Gastrocnemius medialis (tissue), 4 donors: ENCODE results near the gene SH3RF1. TPM values are rescaled to one million over a fixed set of nuclear protein-coding genes. Genes with fewer than 3 reads are reported as not detected.
"Not testable (repeated sequence)": the region's sequence is repeated elsewhere in the genome, so short reads cannot be mapped to it uniquely, and the experiment has no call there.

ENCODE experiments used
- ATAC-seq, 2 donors: fragments of 150-250 bp; one replicate each; pipeline ENCODE4 v1.9.1; 2016
- DNase-seq, 2 donors: peaks; one replicate each; pipeline ENCODE4 v3.0.0-alpha.2; 2019
- H3K27ac ChIP-seq, 4 donors: fragments of 200-600 bp; sonication (generic); 1 replicate in 1 of 4; 2 replicates in 3 of 4; pipeline ENCODE4 v1.5.1; 2016 to 2018; ENCODE audit warnings: mild to moderate bottlenecking in 2 of 4, moderate library complexity in 1 of 4
- H3K27me3 ChIP-seq, 3 donors: fragments of 200-600 bp; sonication (generic) in 2 of 3; 1 replicate in 1 of 3; 2 replicates in 2 of 3; pipeline versions ENCODE4 v1.5.1 to v1.6.0; 2016 to 2019; ENCODE audit warnings: mild to moderate bottlenecking in 1 of 3, moderate library complexity in 1 of 3
- H3K36me3 ChIP-seq, 2 donors: fragments of 200-600 bp; sonication (generic) in 1 of 2; one replicate each; pipeline ENCODE4 v1.5.1; 2017 to 2018
- H3K4me1 ChIP-seq, 2 donors: fragments of 200-600 bp; sonication (generic) in 1 of 2; one replicate each; pipeline ENCODE4 v1.5.1; 2016 to 2017; ENCODE audit warnings: mild to moderate bottlenecking in 2 of 2
- H3K4me3 ChIP-seq, 4 donors: fragments of 200-600 bp; sonication (generic) in 3 of 4; 1 replicate in 1 of 4; 2 replicates in 3 of 4; pipeline ENCODE4 v1.5.1; 2016 to 2019; ENCODE audit warnings: mild to moderate bottlenecking in 2 of 4
- H3K9me3 ChIP-seq, 3 donors: fragments of 200-600 bp; sonication (generic) in 2 of 3; 1 replicate in 1 of 3; 2 replicates in 2 of 3; pipeline ENCODE4 v1.5.1; 2016 to 2019
- CTCF ChIP-seq, 5 experiments: fragments of 450-650 bp in 3 of 5; fragments of 200-600 bp in 2 of 5; sonication (generic) in 2 of 5; IDR thresholded peaks in 4 of 5; conservative IDR thresholded peaks in 1 of 5; 1 replicate in 4 of 5; 2 replicates in 1 of 5; pipeline ENCODE4 v1.5.1; 2016 to 2019; ENCODE audit warnings: antibody characterized with exemption in 5 of 5, mild to moderate bottlenecking in 3 of 5, moderate library complexity in 3 of 5
- POLR2A ChIP-seq, 2 donors: fragments of 450-650 bp; IDR thresholded peaks; one replicate each; pipeline ENCODE4 v1.6.1; 2017; ENCODE audit warnings: antibody characterized with exemption in 2 of 2, mild to moderate bottlenecking in 2 of 2, moderate library complexity in 2 of 2
- in situ Hi-C, 4 donors: fragments of 200-750 bp; cut with MboI; loops; one replicate each; pipeline versions ENCODE4 v1.15.0 to v1.8.0; 2017; ENCODE audit warnings: low sequenced_read_pairs in 4 of 4
- intact Hi-C: fragments of 100-400 bp; cut with DNase I; formaldehyde crosslinking; loops from one replicate; pipeline ENCODE4 v1.15.1; 2023; ENCODE audit warnings: low total_unique reads
- total RNA-seq, 4 donors: library from RNA; depleted of rRNA; stranded (reverse); fragments of >200 nt; gene quantifications; one replicate each; pipeline versions ENCODE4 v1.1.0 to v1.2.3, GENCODE V29; 2016

SH3RF1 gene
- total RNA-seq, 4 donors from 2014 or later, result 12.6 to 27.0 (median 13.4) TPM

GRCh38 chr4:169278624-169279023 is 7.9 kb upstream of the SH3RF1 start:
- in situ Hi-C loops, result no loop called here
- DNase-seq, result no peak
- H3K4me3 ChIP-seq, result no peak overlapping the region
- no peak overlapping the region for H3K27ac ChIP-seq
- H3K27me3 ChIP-seq, result no peaks in the 10 kb centered on the region
- TF ChIP-seq POLR2A (IDR thresholded peaks at IDR 0.05) (no peak), CTCF (IDR thresholded peaks at IDR 0.05 in 4 of 5, conservative IDR thresholded peaks at IDR 0.05 in 1 of 5) (no peak)
- H3K4me1 ChIP-seq, result no peaks in the 10 kb centered on the region
- H3K36me3 ChIP-seq, result no peaks in the 10 kb centered on the region
- no peak for ATAC-seq
- intact Hi-C loops, result no loop called here
- no peaks in the 10 kb centered on the region for H3K9me3 ChIP-seq

DNA sequence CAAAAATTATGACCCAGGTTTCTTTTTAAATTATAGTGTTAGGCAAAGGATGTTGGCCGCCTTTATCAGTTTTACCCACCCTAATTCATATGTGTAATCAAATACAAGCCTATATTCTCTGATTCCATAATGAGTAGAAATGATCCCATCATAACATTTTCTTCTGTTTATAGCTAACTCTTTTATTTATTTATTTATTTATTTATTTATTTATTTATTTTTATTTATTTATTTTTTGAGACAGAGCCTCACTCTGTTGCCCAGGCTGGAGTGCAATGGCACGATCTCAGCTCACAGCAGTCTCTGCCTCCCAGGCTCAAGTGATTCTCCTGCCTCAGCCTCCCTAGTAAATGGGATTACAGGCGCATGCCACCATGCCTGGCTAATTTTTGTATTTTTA is 7.1 kb upstream of the SH3RF1 start:
- H3K27me3 ChIP-seq, intact Hi-C loops, H3K27ac ChIP-seq, in situ Hi-C loops, H3K36me3 ChIP-seq, H3K4me1 ChIP-seq, H3K4me3 ChIP-seq, DNase-seq, H3K9me3 ChIP-seq, ATAC-seq: not testable (repeated sequence)

DNA sequence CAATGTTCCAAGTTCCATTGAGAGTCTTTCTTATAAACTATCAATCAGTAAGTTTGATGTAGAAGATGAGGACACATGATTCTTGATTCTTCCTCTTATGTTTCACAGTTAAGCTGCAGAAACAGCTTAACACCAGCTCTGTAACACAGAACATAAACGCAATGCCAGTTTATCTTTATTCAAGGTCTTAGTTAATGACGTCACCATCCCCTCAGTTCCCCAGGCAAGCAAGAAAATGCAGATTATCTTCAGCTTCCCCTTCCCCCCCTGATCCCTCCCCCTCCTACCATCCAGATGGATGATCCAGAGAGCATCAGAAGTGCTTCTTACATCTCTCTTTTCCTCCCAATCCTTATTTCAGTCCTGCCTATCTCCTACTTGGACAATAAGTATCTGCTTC is 4.4 kb upstream of the SH3RF1 start:
- in situ Hi-C loops, result no loop called here
- no peak for TF ChIP-seq POLR2A (IDR thresholded peaks at IDR 0.05)
- no peak for TF ChIP-seq CTCF (IDR thresholded peaks at IDR 0.05 in 4 of 5, conservative IDR thresholded peaks at IDR 0.05 in 1 of 5)
- no peaks in the 10 kb centered on the region for H3K9me3 ChIP-seq
- H3K4me3 ChIP-seq, result no peak overlapping the region
- H3K36me3 ChIP-seq, result no peaks in the 10 kb centered on the region
- no peak overlapping the region for H3K27ac ChIP-seq
- H3K27me3 ChIP-seq, result no peaks in the 10 kb centered on the region
- no peaks in the 10 kb centered on the region for H3K4me1 ChIP-seq
- intact Hi-C loops, result no loop called here
- no peak for DNase-seq
- no peak for ATAC-seq

GRCh38 chr4:169274033-169274432 is 3.3 kb upstream of the SH3RF1 start:
- DNase-seq (no peak), ATAC-seq (no peak)
- Histone ChIP-seq H3K27ac (no peak overlapping the region), H3K9me3 (no peaks in the 10 kb centered on the region), H3K36me3 (no peaks in the 10 kb centered on the region), H3K27me3 (no peaks in the 10 kb centered on the region), H3K4me1 (peaks cover 4 to 7% of the 10 kb centered on the region in 2 donors), H3K4me3 (no peak overlapping the region)
- in situ Hi-C loops (loop anchor here in 1 of 4 donors (25.0 kb wide), 1 partner anchor 262 kb away; the partner anchor contains the start of gene CBR4), intact Hi-C loops (loop anchor here (5.0 kb wide), 1 partner anchor 213 kb away; no protein-coding TSS in a partner anchor)
- TF ChIP-seq CTCF (IDR thresholded peaks at IDR 0.05 in 4 of 5, conservative IDR thresholded peaks at IDR 0.05 in 1 of 5) (no peak), POLR2A (IDR thresholded peaks at IDR 0.05) (no peak)

- Histone ChIP-seq H3K36me3 (no peaks in the 10 kb centered on the region), H3K9me3 (no peaks in the 10 kb centered on the region), H3K27ac (peak overlapping the region; percentile 87 to 95 (median 94)), H3K4me1 (peaks cover 18 to 20% of the 10 kb centered on the region in 2 donors), H3K4me3 (peak overlapping the region in 1 of 4 donors; percentile 95), H3K27me3 (no peaks in the 10 kb centered on the region)
- intact Hi-C loops, result loop anchor here (5.0 kb wide), 1 partner anchor 215 kb away; no protein-coding TSS in a partner anchor
- in situ Hi-C loops, result loop anchor here in 1 of 4 donors (25.0 kb wide), 1 partner anchor 260 kb away; the partner anchor contains the start of gene CBR4
- DNase-seq, result no peak
- no peak for ATAC-seq
- no peak for TF ChIP-seq POLR2A (IDR thresholded peaks at IDR 0.05)
- TF ChIP-seq CTCF (IDR thresholded peaks at IDR 0.05 in 4 of 5, conservative IDR thresholded peaks at IDR 0.05 in 1 of 5), result no peak
Observed at GRCh38 chr4:169272265-169272886, 1.6 kb upstream of the SH3RF1 start.
